Astrocyte of the cerebellum (primary cell): ENCODE measurements around the gene GIMAP6.
"Not testable (repeated sequence)": the region's sequence is repeated elsewhere in the genome, so short reads cannot be mapped to it uniquely, and the experiment has no call there.

ENCODE experiments used
- DNase-seq: peaks from one replicate; pipeline ENCODE4 v3.0.0-alpha.2; 2011; ENCODE audit warnings: low read depth
- H3K4me3 ChIP-seq: 2 replicates; pipeline ENCODE4 v1.5.1; 2011; ENCODE audit warnings: mild to moderate bottlenecking, low read depth, low read length, moderate library complexity
- CTCF ChIP-seq: IDR thresholded peaks from 2 replicates; pipeline ENCODE4 v1.5.1; 2012; ENCODE audit warnings: low read length, low read depth, moderate library complexity, mild to moderate bottlenecking; ENCODE audit errors: missing control alignments
- in situ Hi-C: cut with HindIII; loops from 2 replicates; pipeline ENCODE4 v1.10.0; 2017; ENCODE audit warnings: low sequenced_read_pairs

Gene GIMAP6

DNA sequence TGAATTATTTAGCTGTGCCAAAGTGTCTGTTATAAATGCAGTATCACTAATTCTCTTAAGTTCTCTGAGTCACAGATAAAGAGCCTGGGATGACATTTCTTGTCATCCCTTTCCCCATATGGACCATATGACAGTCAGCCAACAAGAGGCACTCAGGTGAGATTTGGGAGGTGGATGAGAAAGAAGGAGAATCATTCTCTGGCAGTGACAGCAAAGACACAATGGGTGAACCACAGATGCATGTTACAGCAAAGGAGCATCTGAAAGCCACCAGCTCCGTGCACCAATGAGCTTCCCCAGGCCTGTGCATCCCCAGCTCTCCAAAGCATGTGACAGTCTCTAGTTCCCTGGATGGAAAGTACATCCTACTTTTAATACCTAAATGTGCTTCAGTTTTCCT, 10.8 kb downstream of the GIMAP6 start:
- DNase-seq = no peak
- in situ Hi-C loops = no loop called here
- no peak overlapping the region for H3K4me3 ChIP-seq
- no peak for TF ChIP-seq CTCF

DNA sequence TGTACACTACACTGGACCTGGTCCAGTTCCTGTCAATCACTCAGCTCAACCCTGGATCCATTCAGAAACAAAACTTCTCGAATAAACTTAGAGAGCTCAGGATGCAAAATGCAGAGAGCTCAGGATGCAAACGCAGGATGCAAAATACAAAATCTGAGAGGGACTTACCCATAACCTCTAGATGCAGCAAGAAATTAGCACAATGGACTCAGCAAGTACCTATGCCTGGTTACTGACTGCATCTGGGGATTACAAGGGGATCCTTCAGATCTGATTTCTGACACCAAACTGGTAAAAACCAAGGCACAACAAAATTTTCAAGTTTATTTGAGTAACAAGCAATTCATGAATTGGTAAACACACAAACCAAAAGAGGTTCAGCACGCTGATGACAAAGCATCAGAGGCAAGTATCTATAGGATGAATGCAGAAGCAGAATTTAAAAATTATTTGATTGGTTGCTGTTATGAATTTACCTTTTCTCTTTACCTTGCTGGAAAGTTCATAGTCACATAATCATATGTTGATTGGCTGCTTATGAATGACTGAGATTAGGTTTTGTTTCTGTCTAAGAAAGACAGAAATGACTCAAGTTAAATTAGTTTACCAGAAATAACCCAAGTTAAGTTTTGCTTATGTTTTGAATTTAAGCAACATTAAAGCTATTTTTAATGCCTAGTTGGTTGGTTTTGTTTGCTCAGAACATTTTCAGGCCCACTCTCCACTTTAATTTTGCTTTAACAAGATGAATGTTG, 11.4 kb downstream of the GIMAP6 start:
- DNase-seq = no peak
- in situ Hi-C loops = no loop called here
- no peak overlapping the region for H3K4me3 ChIP-seq
- no peak for TF ChIP-seq CTCF

DNA sequence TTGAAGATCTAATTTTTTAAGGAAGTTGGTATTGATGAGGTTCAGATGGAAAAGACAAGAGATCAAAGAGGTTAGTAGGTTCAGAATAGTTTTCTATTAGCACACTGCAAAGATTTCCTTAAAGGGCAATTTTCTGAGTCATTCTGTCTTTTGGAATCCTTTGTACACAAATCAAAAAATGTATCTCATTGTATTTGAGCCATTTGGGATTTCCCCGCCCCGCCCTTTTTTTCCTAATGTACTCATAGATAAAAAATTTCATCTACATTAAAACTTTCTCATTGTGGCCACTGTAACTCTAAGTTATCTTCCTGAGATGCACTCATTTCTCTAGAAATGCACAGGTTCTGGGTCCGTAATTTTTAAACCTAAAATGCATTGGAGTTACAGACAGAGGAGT, 12.1 kb downstream of the GIMAP6 start:
- in situ Hi-C loops = no loop called here
- H3K4me3 ChIP-seq = no peak overlapping the region
- TF ChIP-seq CTCF = no peak
- no peak for DNase-seq

DNA sequence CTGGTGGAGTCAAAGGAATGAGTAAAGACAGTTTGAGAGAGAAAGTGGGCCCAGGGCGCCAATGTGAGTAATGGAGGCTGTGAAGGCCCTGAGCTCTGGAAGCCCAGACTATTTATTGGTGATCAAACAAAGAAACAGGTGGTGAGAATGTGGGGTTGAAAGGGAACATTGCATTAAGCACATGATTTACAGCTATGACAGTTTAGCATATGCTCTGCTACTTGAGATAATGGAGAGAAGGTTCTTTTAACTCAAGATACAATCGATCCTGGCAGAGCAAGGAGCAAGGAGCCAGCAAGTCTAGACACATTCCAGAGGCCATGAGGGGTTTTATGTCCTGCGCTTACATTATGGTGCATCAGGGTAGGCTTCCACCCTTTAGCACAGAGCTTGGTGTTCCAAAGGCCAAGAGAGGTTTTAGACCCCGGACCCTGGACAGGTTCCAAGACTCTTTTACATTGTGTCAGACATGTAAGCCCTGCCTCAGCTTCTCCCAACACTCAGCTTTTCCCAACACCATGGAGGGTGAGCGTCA, 16.9 kb downstream of the GIMAP6 start:
- DNase-seq, H3K4me3 ChIP-seq, in situ Hi-C loops: not testable (repeated sequence)

DNA sequence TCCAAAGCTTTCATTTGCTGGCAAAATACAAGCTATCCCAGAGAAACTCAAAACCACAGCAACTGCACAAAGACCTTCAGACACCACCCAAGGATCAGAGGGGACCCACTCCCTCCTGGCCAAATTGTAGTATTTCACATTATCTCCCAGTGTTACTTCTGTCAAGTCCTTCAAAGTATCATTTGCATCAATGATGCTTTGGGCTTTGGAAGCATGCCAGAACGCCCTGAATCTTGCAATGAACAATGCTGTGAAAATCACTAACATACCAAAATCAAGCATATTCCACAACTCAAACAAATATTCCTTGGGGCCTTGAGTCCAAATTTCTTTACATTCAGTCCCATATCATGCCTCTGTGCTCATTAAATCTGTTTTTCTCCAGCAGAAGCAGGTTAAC, 17.8 kb downstream of the GIMAP6 start:
- in situ Hi-C loops, H3K4me3 ChIP-seq, DNase-seq: not testable (repeated sequence)

GRCh38 chr7:150613880-150614279, 18.3 kb downstream of the GIMAP6 start:
- H3K4me3 ChIP-seq = no peak overlapping the region
- in situ Hi-C loops = no loop called here

GRCh38 chr7:150612925-150613324, 19.3 kb downstream of the GIMAP6 start:
- in situ Hi-C loops = no loop called here
- DNase-seq = no peak
- H3K4me3 ChIP-seq = no peak overlapping the region
- TF ChIP-seq CTCF = no peak

More at GRCh38 chr7:150613880-150614279, 18.3 kb downstream of the GIMAP6 start:
- no peak for DNase-seq
- no peak for TF ChIP-seq CTCF
